Natural killer cell (primary cell): Measurements from ENCODE around the gene THSD7B. TPM values are rescaled to one million over a fixed set of nuclear protein-coding genes. Genes with fewer than 3 reads are reported as not detected.

Experiments used
- ATAC-seq, 3 donors: fragments of 150-1000 bp in 2 of 3; fragments of 200-7000 bp in 1 of 3; cut with Tn5 transposase; 1 replicate in 1 of 3; 2 replicates in 2 of 3; pipeline ENCODE4 v1.10.0; 2021; ENCODE audit warnings: mild to moderate bottlenecking in 2 of 3, moderate library complexity in 2 of 3
- DNase-seq, 2 donors: peaks; one replicate each; pipeline versions ENCODE4 v3.0.0 to v3.0.0-alpha.2; 2013 to 2021; ENCODE audit warnings: mixed read lengths in 1 of 2
- H3K27ac ChIP-seq: one replicate; pipeline ENCODE4 v1.5.1; 2013; ENCODE audit warnings: mild to moderate bottlenecking, low read length
- H3K27me3 ChIP-seq: one replicate; pipeline ENCODE4 v1.6.1; 2013; ENCODE audit warnings: low read length; ENCODE audit not compliant: control insufficient read depth, insufficient read depth
- H3K36me3 ChIP-seq: one replicate; pipeline ENCODE4 v1.6.1; 2013; ENCODE audit warnings: low read length; ENCODE audit not compliant: control insufficient read depth, insufficient read depth
- H3K4me1 ChIP-seq: one replicate; pipeline ENCODE4 v1.6.1; 2013; ENCODE audit warnings: low read length; ENCODE audit not compliant: control insufficient read depth, insufficient read depth
- H3K4me3 ChIP-seq: one replicate; pipeline ENCODE4 v1.5.1; 2013; ENCODE audit warnings: low read length
- H3K9me3 ChIP-seq: one replicate; pipeline ENCODE4 v1.6.1; 2013; ENCODE audit warnings: low read length; ENCODE audit not compliant: control insufficient read depth, insufficient read depth
- H3K27ac Mint-ChIP-seq, 2 donors: one replicate each; pipeline ENCODE4 v1.8.0; 2022; ENCODE audit warnings: mild to moderate bottlenecking in 2 of 2, mixed read lengths in 2 of 2, moderate library complexity in 1 of 2
- H3K27me3 Mint-ChIP-seq, 2 donors: one replicate each; pipeline ENCODE4 v1.8.0; 2022; ENCODE audit warnings: low read depth in 2 of 2, mixed read lengths in 2 of 2
- H3K36me3 Mint-ChIP-seq: one replicate; pipeline ENCODE4 v1.8.0; 2022; ENCODE audit warnings: mixed read lengths
- H3K4me1 Mint-ChIP-seq, 2 donors: one replicate each; pipeline ENCODE4 v1.8.0; 2022; ENCODE audit warnings: mixed read lengths in 2 of 2
- H3K4me3 Mint-ChIP-seq: one replicate; pipeline ENCODE4 v1.8.0; 2022; ENCODE audit warnings: mild to moderate bottlenecking, moderate library complexity, mixed read lengths
- H3K9me3 Mint-ChIP-seq, 2 donors: one replicate each; pipeline ENCODE4 v1.8.0; 2022; ENCODE audit warnings: mixed read lengths in 2 of 2
- CTCF ChIP-seq: fragments of 200-600 bp; IDR thresholded peaks from one replicate; pipeline ENCODE4 v1.8.0; 2022; ENCODE audit warnings: antibody characterized with exemption
- WGBS: methylation state at CpG from one replicate; pipeline ENCODE4 v1.1.7; 2013; ENCODE audit warnings: missing lambda C conversion rate; ENCODE audit not compliant: insufficient coverage; 5-methylcytosine and 5-hydroxymethylcytosine counted together
- intact Hi-C: fragments of 100-400 bp; cut with micrococcal nuclease; formaldehyde crosslinking; loops from one replicate; pipeline ENCODE4 v1.14.2; 2022
- total RNA-seq, 4 donors: library from RNA; stranded (reverse); fragments of 120-200 nt in 1 of 4; gene quantifications; one replicate each; pipeline versions ENCODE4 v1.2.3 to v1.2.4, GENCODE V29; 2013 to 2022

Gene THSD7B
- total RNA-seq, 3 donors from 2014 or later (not counting 1 experiment from before 2014, with no cell fraction given): not detected

- no peak overlapping the region for H3K4me3 ChIP-seq
- no peaks in the 10 kb centered on the region for H3K36me3 ChIP-seq
- intact Hi-C loops: no loop called here
- no peaks in the 10 kb centered on the region for H3K4me1 ChIP-seq
- H3K9me3 ChIP-seq: peaks cover 10% of the 10 kb centered on the region
- H3K27me3 Mint-ChIP-seq: no peaks in the 10 kb centered on the region
- no peaks in the 10 kb centered on the region for H3K4me1 Mint-ChIP-seq
- H3K36me3 Mint-ChIP-seq: no peaks in the 10 kb centered on the region
- H3K27ac Mint-ChIP-seq: no peak overlapping the region
- H3K4me3 Mint-ChIP-seq: no peak overlapping the region
- H3K27me3 ChIP-seq: no peaks in the 10 kb centered on the region
- no peak for DNase-seq
- TF ChIP-seq CTCF: no peak
- no peak overlapping the region for H3K27ac ChIP-seq
- H3K9me3 Mint-ChIP-seq: peaks cover 11 to 12% of the 10 kb centered on the region in 2 donors
- WGBS: 77% methylated on average over 5 of the region's 5 CpGs
- no peak for ATAC-seq
Measured at GRCh38 chr2:137659616-137660015, 894.3 kb downstream of the THSD7B start.

- Histone ChIP-seq H3K27ac (no peak overlapping the region), H3K27me3 (no peaks in the 10 kb centered on the region), H3K9me3 (no peaks in the 10 kb centered on the region), H3K36me3 (no peaks in the 10 kb centered on the region), H3K4me1 (no peaks in the 10 kb centered on the region), H3K4me3 (no peak overlapping the region)
- Mint-ChIP-seq H3K27me3 (no peaks in the 10 kb centered on the region), H3K36me3 (no peaks in the 10 kb centered on the region), H3K9me3 (peaks cover 5 to 10% of the 10 kb centered on the region in 2 donors), H3K4me3 (no peak overlapping the region), H3K4me1 (no peaks in the 10 kb centered on the region), H3K27ac (no peak overlapping the region)
- ATAC-seq (no peak), DNase-seq (no peak)
- WGBS: 81% methylated on average over 3 of the region's 3 CpGs
- intact Hi-C loops: no loop called here
- no peak for TF ChIP-seq CTCF
Measured at GRCh38 chr2:137670111-137670510, 904.8 kb downstream of the THSD7B start.

GRCh38 chr2:137672989-137673552 is 907.7 kb downstream of the THSD7B start:
- Histone ChIP-seq H3K36me3 (no peaks in the 10 kb centered on the region), H3K9me3 (no peaks in the 10 kb centered on the region), H3K27me3 (no peaks in the 10 kb centered on the region), H3K4me3 (no peak overlapping the region), H3K27ac (no peak overlapping the region), H3K4me1 (no peaks in the 10 kb centered on the region)
- Mint-ChIP-seq H3K27ac (no peak overlapping the region), H3K27me3 (no peaks in the 10 kb centered on the region), H3K36me3 (no peaks in the 10 kb centered on the region), H3K4me1 (no peaks in the 10 kb centered on the region), H3K9me3 (peaks cover 8 to 11% of the 10 kb centered on the region in 2 donors), H3K4me3 (no peak overlapping the region)
- no peak for ATAC-seq
- no peak for DNase-seq
- no peak for TF ChIP-seq CTCF
- intact Hi-C loops: no loop called here

GRCh38 chr2:137674991-137675390 is 909.6 kb downstream of the THSD7B start:
- Histone ChIP-seq H3K27ac (no peak overlapping the region), H3K4me3 (no peak overlapping the region), H3K4me1 (no peaks in the 10 kb centered on the region), H3K27me3 (no peaks in the 10 kb centered on the region), H3K36me3 (no peaks in the 10 kb centered on the region), H3K9me3 (no peaks in the 10 kb centered on the region)
- intact Hi-C loops: no loop called here
- H3K4me3 Mint-ChIP-seq: no peak overlapping the region
- H3K9me3 Mint-ChIP-seq: peaks cover 12 to 14% of the 10 kb centered on the region in 2 donors
- H3K27ac Mint-ChIP-seq: no peak overlapping the region
- H3K27me3 Mint-ChIP-seq: no peaks in the 10 kb centered on the region
- WGBS: 61% methylated on average over 1 of the region's 2 CpGs
- ATAC-seq (no peak), DNase-seq (no peak)
- no peaks in the 10 kb centered on the region for H3K4me1 Mint-ChIP-seq
- TF ChIP-seq CTCF: no peak
- no peaks in the 10 kb centered on the region for H3K36me3 Mint-ChIP-seq
